ENCODE results near the gene DNAH7.

DNA sequence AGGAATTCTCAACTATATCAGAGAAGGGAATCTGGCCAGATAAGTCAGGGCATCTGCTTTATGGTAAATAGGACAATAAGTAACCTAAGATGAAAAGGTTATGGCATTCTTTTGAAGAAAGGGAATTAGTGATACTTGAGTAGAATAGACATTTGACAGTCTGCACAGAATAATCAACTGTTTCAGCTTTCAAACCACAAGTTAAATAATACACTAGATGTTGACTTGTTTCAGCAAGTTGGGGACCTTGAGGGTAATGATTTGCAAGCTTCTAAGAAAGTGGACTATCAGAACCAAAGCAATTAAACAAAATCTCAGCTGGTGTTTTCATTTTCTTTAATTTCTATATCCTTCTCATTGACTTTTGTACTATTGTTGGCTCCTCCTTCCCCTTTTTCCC is 357.2 kb downstream of the DNAH7 start:
- TF ChIP-seq, protein P1, sequence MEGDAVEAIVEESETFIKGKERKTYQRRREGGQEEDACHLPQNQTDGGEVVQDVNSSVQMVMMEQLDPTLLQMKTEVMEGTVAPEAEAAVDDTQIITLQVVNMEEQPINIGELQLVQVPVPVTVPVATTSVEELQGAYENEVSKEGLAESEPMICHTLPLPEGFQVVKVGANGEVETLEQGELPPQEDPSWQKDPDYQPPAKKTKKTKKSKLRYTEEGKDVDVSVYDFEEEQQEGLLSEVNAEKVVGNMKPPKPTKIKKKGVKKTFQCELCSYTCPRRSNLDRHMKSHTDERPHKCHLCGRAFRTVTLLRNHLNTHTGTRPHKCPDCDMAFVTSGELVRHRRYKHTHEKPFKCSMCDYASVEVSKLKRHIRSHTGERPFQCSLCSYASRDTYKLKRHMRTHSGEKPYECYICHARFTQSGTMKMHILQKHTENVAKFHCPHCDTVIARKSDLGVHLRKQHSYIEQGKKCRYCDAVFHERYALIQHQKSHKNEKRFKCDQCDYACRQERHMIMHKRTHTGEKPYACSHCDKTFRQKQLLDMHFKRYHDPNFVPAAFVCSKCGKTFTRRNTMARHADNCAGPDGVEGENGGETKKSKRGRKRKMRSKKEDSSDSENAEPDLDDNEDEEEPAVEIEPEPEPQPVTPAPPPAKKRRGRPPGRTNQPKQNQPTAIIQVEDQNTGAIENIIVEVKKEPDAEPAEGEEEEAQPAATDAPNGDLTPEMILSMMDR (IDR thresholded peaks at IDR 0.05): no peak
- TF ChIP-seq EZH2 (IDR thresholded peaks at IDR 0.05; ENCODE audit: borderline replicate concordance, insufficient read depth, low read depth, low read length, poor library complexity, severe bottlenecking): no peak
